Upper lobe of left lung (tissue), 6 donors: ENCODE measurements around the gene SFN. TPM values are rescaled to one million over a fixed set of nuclear protein-coding genes. Genes with fewer than 3 reads are reported as not detected.

Experiments used
- ATAC-seq, 2 donors: fragments of 200-7000 bp; cut with Tn5 transposase; one replicate each; pipeline ENCODE4 v1.9.1; 2022; ENCODE audit warnings: mild to moderate bottlenecking in 2 of 2, moderate library complexity in 2 of 2; ENCODE audit not compliant: low FRiP score in 2 of 2
- DNase-seq, 2 donors: peaks; one replicate each; pipeline ENCODE4 v3.0.0-alpha.2; 2019 to 2020
- H3K27ac ChIP-seq, 4 donors: fragments of 200-600 bp; sonication (generic); one replicate each; pipeline ENCODE4 v1.5.1; 2016 to 2019
- H3K27me3 ChIP-seq, 4 donors: fragments of 200-600 bp; sonication (generic); one replicate each; pipeline ENCODE4 v1.5.1; 2017 to 2019
- H3K36me3 ChIP-seq, 4 donors: fragments of 200-600 bp; sonication (generic); one replicate each; pipeline ENCODE4 v1.5.1; 2016 to 2019
- H3K4me1 ChIP-seq, 4 donors: fragments of 200-600 bp; sonication (generic); one replicate each; pipeline ENCODE4 v1.5.1; 2018 to 2019
- H3K4me3 ChIP-seq, 4 donors: fragments of 200-600 bp; sonication (generic); one replicate each; pipeline ENCODE4 v1.5.1; 2017 to 2019; ENCODE audit warnings: mild to moderate bottlenecking in 2 of 4, moderate library complexity in 1 of 4
- H3K9me3 ChIP-seq, 4 donors: fragments of 200-600 bp; sonication (generic); one replicate each; pipeline ENCODE4 v1.5.1; 2018 to 2019
- EP300 ChIP-seq, 4 donors: sonication (generic); formaldehyde crosslinking; IDR thresholded peaks; one replicate each; pipeline ENCODE4 v1.5.1; 2017; ENCODE audit warnings: antibody characterized with exemption in 4 of 4, control low read depth in 2 of 4
- POLR2A ChIP-seq, 4 donors: fragments of 450-650 bp; IDR thresholded peaks; one replicate each; pipeline ENCODE4 v1.5.1; 2016 to 2017; ENCODE audit warnings: antibody characterized with exemption in 4 of 4, mild to moderate bottlenecking in 2 of 4
- POLR2AphosphoS5 ChIP-seq, 2 donors: sonication (generic); formaldehyde crosslinking; IDR thresholded peaks; one replicate each; pipeline ENCODE4 v1.5.1; 2017; ENCODE audit warnings: antibody characterized with exemption in 2 of 2
- whole genome bisulfite sequencing, 2 donors: methylation state at CpG; one replicate each; pipeline ENCODE4 v1.1.5; 2017 to 2018; 5-methylcytosine and 5-hydroxymethylcytosine counted together
- small RNA-seq, 4 donors: library from RNA; depleted of rRNA; stranded (forward); fragments of <200 nt; gene quantifications; one replicate each; pipeline ENCODE3, GENCODE V24; 2016
- total RNA-seq, 6 donors: library from RNA; depleted of rRNA in 4 of 6; stranded (reverse); fragments of >200 nt in 4 of 6; gene quantifications; one replicate each; pipeline versions ENCODE4 v1.1.0 to v1.2.1, GENCODE V29; 2016 to 2021
- TF ChIP-seq, protein P1 (sequence below), 6 experiments: fragments of 450-650 bp in 4 of 6; fragments of 200-600 bp in 2 of 6; sonication (generic) in 2 of 6; IDR thresholded peaks; one replicate each; pipeline ENCODE4 v1.5.1; 2016 to 2019; ENCODE audit warnings: antibody characterized with exemption in 6 of 6
- donor health status: DM: no; HTN: no; CAD: no; lungs with moderate emphysema.
- donor health status: DM: no; HTN: yes; CAD: no; lungs with severe emphysema.

SFN gene
- total RNA-seq, 6 donors from 2014 or later, result 21.0 to 129 (median 70.1) TPM

- TF ChIP-seq EP300 (IDR thresholded peaks at IDR 0.05) (no peak), POLR2AphosphoS5 (IDR thresholded peaks at IDR 0.05) (no peak), POLR2A (IDR thresholded peaks at IDR 0.05) (no peak)
- TF ChIP-seq, protein P1, sequence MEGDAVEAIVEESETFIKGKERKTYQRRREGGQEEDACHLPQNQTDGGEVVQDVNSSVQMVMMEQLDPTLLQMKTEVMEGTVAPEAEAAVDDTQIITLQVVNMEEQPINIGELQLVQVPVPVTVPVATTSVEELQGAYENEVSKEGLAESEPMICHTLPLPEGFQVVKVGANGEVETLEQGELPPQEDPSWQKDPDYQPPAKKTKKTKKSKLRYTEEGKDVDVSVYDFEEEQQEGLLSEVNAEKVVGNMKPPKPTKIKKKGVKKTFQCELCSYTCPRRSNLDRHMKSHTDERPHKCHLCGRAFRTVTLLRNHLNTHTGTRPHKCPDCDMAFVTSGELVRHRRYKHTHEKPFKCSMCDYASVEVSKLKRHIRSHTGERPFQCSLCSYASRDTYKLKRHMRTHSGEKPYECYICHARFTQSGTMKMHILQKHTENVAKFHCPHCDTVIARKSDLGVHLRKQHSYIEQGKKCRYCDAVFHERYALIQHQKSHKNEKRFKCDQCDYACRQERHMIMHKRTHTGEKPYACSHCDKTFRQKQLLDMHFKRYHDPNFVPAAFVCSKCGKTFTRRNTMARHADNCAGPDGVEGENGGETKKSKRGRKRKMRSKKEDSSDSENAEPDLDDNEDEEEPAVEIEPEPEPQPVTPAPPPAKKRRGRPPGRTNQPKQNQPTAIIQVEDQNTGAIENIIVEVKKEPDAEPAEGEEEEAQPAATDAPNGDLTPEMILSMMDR (IDR thresholded peaks at IDR 0.05), result no peak
- peaks cover 0 to 31% (median 8%) of the 10 kb centered on the region in 4 donors for H3K4me1 ChIP-seq
- no peak overlapping the region for H3K4me3 ChIP-seq
- WGBS, 2 donors, result 39 to 70% methylated on average over 4 of the region's 4 CpGs
- DNase-seq, result peak in 1 of 2 donors; percentile 38
- no peaks in the 10 kb centered on the region for H3K27me3 ChIP-seq
- H3K36me3 ChIP-seq, result no peaks in the 10 kb centered on the region
- H3K9me3 ChIP-seq, result no peaks in the 10 kb centered on the region
- peak in 1 of 2 donors; percentile 16 for ATAC-seq
- H3K27ac ChIP-seq, result peak overlapping the region in 1 of 4 donors; percentile 52
Measured at GRCh38 chr1:26910343-26911160, 47.6 kb downstream of the SFN start.

- DNase-seq, result peak in 1 of 2 donors; percentile 73
- H3K4me1 ChIP-seq, result peaks cover 0 to 31% (median 8%) of the 10 kb centered on the region in 4 donors
- 84 to 86% methylated on average over 7 to 8 of the region's 8 CpGs for WGBS, 2 donors
- no peaks in the 10 kb centered on the region for H3K36me3 ChIP-seq
- H3K9me3 ChIP-seq, result no peaks in the 10 kb centered on the region
- no peaks in the 10 kb centered on the region for H3K27me3 ChIP-seq
- no peak for TF ChIP-seq POLR2AphosphoS5 (IDR thresholded peaks at IDR 0.05)
- TF ChIP-seq POLR2A (IDR thresholded peaks at IDR 0.05), result no peak
- TF ChIP-seq EP300 (IDR thresholded peaks at IDR 0.05), result no peak
- TF ChIP-seq, protein P1 (IDR thresholded peaks at IDR 0.05), result no peak
- H3K4me3 ChIP-seq, result peak overlapping the region in 1 of 4 donors; percentile 5
- H3K27ac ChIP-seq, result peak overlapping the region in 1 of 4 donors; percentile 44
- ATAC-seq, result no peak
Measured at GRCh38 chr1:26911399-26912146, 48.6 kb downstream of the SFN start.

- ATAC-seq (no peak), DNase-seq (no peak)
- WGBS, 2 donors, result 51 to 68% methylated on average over 2 of the region's 2 CpGs
- Histone ChIP-seq H3K4me1 (peaks cover 0 to 31% (median 8%) of the 10 kb centered on the region in 4 donors), H3K9me3 (no peaks in the 10 kb centered on the region), H3K27me3 (no peaks in the 10 kb centered on the region), H3K4me3 (peak overlapping the region in 1 of 4 donors; percentile 41), H3K27ac (peak overlapping the region in 1 of 4 donors; percentile 44), H3K36me3 (no peaks in the 10 kb centered on the region)
- TF ChIP-seq POLR2AphosphoS5 (IDR thresholded peaks at IDR 0.05) (no peak), EP300 (IDR thresholded peaks at IDR 0.05) (no peak), POLR2A (IDR thresholded peaks at IDR 0.05) (no peak)
- TF ChIP-seq, protein P1 (IDR thresholded peaks at IDR 0.05), result no peak
Measured at GRCh38 chr1:26912147-26912490, 49.2 kb downstream of the SFN start.

DNA sequence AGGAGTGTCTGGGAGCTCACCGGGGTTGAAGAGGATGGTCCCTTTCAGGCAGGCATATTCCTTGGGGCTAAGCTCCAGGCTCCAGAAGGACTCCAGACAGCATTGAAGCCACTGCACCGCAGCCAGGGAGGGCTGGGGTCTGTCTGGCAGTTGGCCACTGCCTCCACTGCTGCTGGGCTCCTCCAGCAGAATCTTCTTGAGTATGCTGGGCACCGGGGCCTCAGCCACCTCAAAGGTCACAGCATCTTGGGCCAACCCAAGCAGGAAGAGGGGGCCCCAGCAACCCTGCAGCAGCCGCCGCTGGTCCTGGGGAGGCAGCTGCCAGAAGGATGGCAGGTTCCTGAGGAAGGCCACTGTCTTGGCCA, 50.4 kb downstream of the SFN start:
- WGBS, 2 donors, result 59 to 65% methylated on average over 3 of the region's 5 CpGs
- H3K4me3 ChIP-seq, result peak overlapping the region in 3 of 4 donors; percentile 32 to 43 (median 41)

More for the DNA sequence above, 50.4 kb downstream of the SFN start:
- no peaks in the 10 kb centered on the region for H3K9me3 ChIP-seq
- TF ChIP-seq POLR2A (IDR thresholded peaks at IDR 0.05) (no peak), EP300 (IDR thresholded peaks at IDR 0.05) (no peak), POLR2AphosphoS5 (IDR thresholded peaks at IDR 0.05) (no peak)
- TF ChIP-seq, protein P1 (IDR thresholded peaks at IDR 0.05), result no peak
- peak overlapping the region; percentile 57 to 89 (median 76) for H3K27ac ChIP-seq
- peaks cover 0 to 31% (median 8%) of the 10 kb centered on the region in 4 donors for H3K4me1 ChIP-seq
- ATAC-seq (no peak), DNase-seq (peak in 1 of 2 donors; percentile 76)
- no peaks in the 10 kb centered on the region for H3K27me3 ChIP-seq
- H3K36me3 ChIP-seq, result no peaks in the 10 kb centered on the region

Small RNA genes lying within 50 kb of the gene (small RNA-seq; reads per million reads assigned to genes)
- gene RN7SL165P, result 0 reads per million in 4 donors

Other genes with a start within 250 kb of the SFN start
- 100 to 1,000 TPM in 1 of 6 donors, 10 to 100 TPM in 5; 61.3 to 102 (median 70.5) TPM for gene ARID1A, start 167.1 kb upstream of the SFN start, total RNA-seq
- 10 to 100 TPM; 11.9 to 25.1 (median 17.5) TPM for gene PIGV, start 75.2 kb upstream of the SFN start, total RNA-seq
- gene ZDHHC18, start 36.5 kb upstream of the SFN start, total RNA-seq, result 10 to 100 TPM; 18.9 to 35.9 (median 24.9) TPM
- 10 to 100 TPM; 10.1 to 29.6 (median 18.5) TPM for gene GPN2, start 27.1 kb downstream of the SFN start, total RNA-seq
- gene GPATCH3, start 37.3 kb downstream of the SFN start, total RNA-seq, result 10 to 100 TPM in 4 of 6 donors, 1 to 10 TPM in 2; 9.4 to 20.8 (median 14.9) TPM
- gene NR0B2, start 50.8 kb downstream of the SFN start, total RNA-seq, result 1 to 10 TPM in 4 of 6 donors, under 1 TPM in 1, not detected in 1; 0.89 to 8.8 (median 2.4) TPM
- 10 to 100 TPM; 41.9 to 81.2 (median 60.2) TPM for gene NUDC, start 58.6 kb downstream of the SFN start, total RNA-seq
- gene KDF1, start 97.3 kb downstream of the SFN start, total RNA-seq, result 10 to 100 TPM in 4 of 6 donors, 1 to 10 TPM in 2; 7.7 to 23.3 (median 11.8) TPM
- 10 to 100 TPM in 5 of 6 donors, 1 to 10 TPM in 1; 9.1 to 38.0 (median 26.0) TPM for gene TRNP1, start 130.5 kb downstream of the SFN start, total RNA-seq
- gene TENT5B, start 149.7 kb downstream of the SFN start, total RNA-seq, result 100 to 1,000 TPM in 1 of 6 donors, 10 to 100 TPM in 5; 10.5 to 124 (median 43.1) TPM